Activated CD4-positive, alpha-beta T cell treated with anti-CD3 and anti-CD28 coated beads, Interleukin-2, Interleukin-4, amounts not matched to agents 100 ng/mL and 50 ng/mL, durations not matched to agents 16 hours and 8 hours (primary cell): ENCODE measurements around the gene CCT8L2.
"Not testable (repeated sequence)": the region's sequence is repeated elsewhere in the genome, so short reads cannot be mapped to it uniquely, and the experiment has no call there.

Experiments used
- DNase-seq: peaks from one replicate; pipeline ENCODE4 v3.0.0-alpha.2; 2020; ENCODE audit warnings: low spot score

The CCT8L2 gene

GRCh38 chr22:16559056-16559955 is 33.3 kb downstream of the CCT8L2 start:
- DNase-seq, result no peak

GRCh38 chr22:16558376-16558945 is 34.1 kb downstream of the CCT8L2 start:
- DNase-seq, result not testable (repeated sequence)

GRCh38 chr22:16557511-16557910 is 35.1 kb downstream of the CCT8L2 start:
- DNase-seq, result not testable (repeated sequence)

GRCh38 chr22:16555077-16555994 is 37.3 kb downstream of the CCT8L2 start:
- DNase-seq, result not testable (repeated sequence)

- not testable (repeated sequence) for DNase-seq
These were observed 49.3 kb downstream of the CCT8L2 start for GRCh38 chr22:16543310-16543709.
